HepG2 (cell line): ENCODE measurements around the gene ALK. TPM values are rescaled to one million over a fixed set of nuclear protein-coding genes. Genes with fewer than 3 reads are reported as not detected.

Source experiments
- ATAD3A ChIP-seq: sonication (generic); formaldehyde crosslinking; IDR thresholded peaks from 2 replicates; pipeline ENCODE4 v1.4.0; 2020; ENCODE audit warnings: missing genetic modification reagents
- RAD21 ChIP-seq: fragments of 450-650 bp; formaldehyde crosslinking; IDR thresholded peaks from 2 replicates; pipeline ENCODE4 v1.5.0; 2020; ENCODE audit warnings: mild to moderate bottlenecking
- YEATS4 ChIP-seq: sonication (generic); formaldehyde crosslinking; IDR thresholded peaks from 2 replicates; pipeline ENCODE4 v1.4.0; 2020; ENCODE audit warnings: missing genetic modification reagents, borderline replicate concordance
- ZBTB44 ChIP-seq: sonication (generic); formaldehyde crosslinking; IDR thresholded peaks from 2 replicates; pipeline ENCODE4 v1.4.0; 2020; ENCODE audit warnings: missing genetic modification reagents
- ZEB1 ChIP-seq: IDR thresholded peaks from 2 replicates; pipeline ENCODE4 v1.6.1; 2012; ENCODE audit warnings: mild to moderate bottlenecking, low read depth, inconsistent platforms; ENCODE audit not compliant: insufficient replicate concordance
- ZNF18 ChIP-seq: sonication (generic); formaldehyde crosslinking; IDR thresholded peaks from 2 replicates; pipeline ENCODE4 v1.8.0; 2022; ENCODE audit warnings: mild to moderate bottlenecking, missing genetic modification reagents; ENCODE audit not compliant: insufficient replicate concordance
- ZNF569 ChIP-seq: sonication (generic); formaldehyde crosslinking; IDR thresholded peaks from 2 replicates; pipeline ENCODE4 v1.5.0; 2020; ENCODE audit warnings: mild to moderate bottlenecking, missing genetic modification reagents, moderate library complexity, borderline replicate concordance
- polyA plus RNA-seq, 8 experiments: library from polyadenylated mRNA; depleted of rRNA in 3 of 8; stranded (reverse) in 7 of 8; unstranded in 1 of 8; fragments of >200 nt; fragmentation: Illumina TruSeq in 4 of 8; extraction: Trizol in 4 of 8; gene quantifications; 2 replicates each; pipeline versions ENCODE4 v1.2.1 to v1.2.3, GENCODE V29; 2011 to 2016; ENCODE audit warnings: low read depth in 4 of 8, missing spikeins in 1 of 8, mixed read lengths in 1 of 8; ENCODE audit not compliant: insufficient read depth in 1 of 8
- total RNA-seq, 5 experiments: library from RNA; depleted of rRNA; stranded (reverse); fragments of >200 nt; fragmentation: Illumina TruSeq; extraction: Trizol; gene quantifications; 2 replicates each; pipeline ENCODE4 v1.2.3, GENCODE V29; 2016; ENCODE audit warnings: low read depth in 1 of 5
- TF ChIP-seq, protein P1 (sequence below): sonication (generic); formaldehyde crosslinking; IDR thresholded peaks from 2 replicates; pipeline ENCODE4 v1.5.0; 2020; ENCODE audit warnings: mild to moderate bottlenecking, missing genetic modification reagents

ALK gene
- total and polyA plus RNA-seq, 2 of the 13 experiments (the other 11 are each of a cell fraction or from before 2014, with no cell fraction given), result not detected

DNA sequence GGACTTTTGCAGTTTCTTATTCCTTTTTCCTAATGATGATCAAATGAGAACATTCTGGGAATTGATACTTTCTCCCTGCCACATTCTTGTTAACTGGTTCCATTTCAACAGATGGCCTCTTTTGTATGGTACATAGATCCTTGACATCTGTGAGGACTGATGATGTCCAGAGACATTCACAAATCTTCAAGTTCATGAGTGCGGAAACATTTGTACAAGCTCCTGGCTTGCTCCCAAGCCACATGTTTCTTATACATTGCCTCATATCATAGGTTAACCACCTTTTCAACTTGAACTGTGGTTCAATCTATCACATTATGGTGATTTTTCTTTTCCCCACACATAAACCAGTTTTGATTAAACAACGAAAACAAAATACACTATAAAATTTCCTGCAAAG is 538.9 kb downstream of the ALK start (continued):
- TF ChIP-seq ZNF18 (CRISPR knock-in tag) (no peak), RAD21 (CRISPR knock-in tag) (no peak), YEATS4 (CRISPR knock-in tag) (no peak), ZBTB44 (CRISPR knock-in tag) (no peak), ATAD3A (CRISPR knock-in tag) (no peak), ZEB1 (no peak), ZNF569 (CRISPR knock-in tag) (no peak)
- TF ChIP-seq, protein P1, sequence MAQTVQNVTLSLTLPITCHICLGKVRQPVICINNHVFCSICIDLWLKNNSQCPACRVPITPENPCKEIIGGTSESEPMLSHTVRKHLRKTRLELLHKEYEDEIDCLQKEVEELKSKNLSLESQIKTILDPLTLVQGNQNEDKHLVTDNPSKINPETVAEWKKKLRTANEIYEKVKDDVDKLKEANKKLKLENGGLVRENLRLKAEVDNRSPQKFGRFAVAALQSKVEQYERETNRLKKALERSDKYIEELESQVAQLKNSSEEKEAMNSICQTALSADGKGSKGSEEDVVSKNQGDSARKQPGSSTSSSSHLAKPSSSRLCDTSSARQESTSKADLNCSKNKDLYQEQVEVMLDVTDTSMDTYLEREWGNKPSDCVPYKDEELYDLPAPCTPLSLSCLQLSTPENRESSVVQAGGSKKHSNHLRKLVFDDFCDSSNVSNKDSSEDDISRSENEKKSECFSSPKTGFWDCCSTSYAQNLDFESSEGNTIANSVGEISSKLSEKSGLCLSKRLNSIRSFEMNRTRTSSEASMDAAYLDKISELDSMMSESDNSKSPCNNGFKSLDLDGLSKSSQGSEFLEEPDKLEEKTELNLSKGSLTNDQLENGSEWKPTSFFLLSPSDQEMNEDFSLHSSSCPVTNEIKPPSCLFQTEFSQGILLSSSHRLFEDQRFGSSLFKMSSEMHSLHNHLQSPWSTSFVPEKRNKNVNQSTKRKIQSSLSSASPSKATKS (CRISPR knock-in tag), result no peak
